Choroid plexus epithelial cell (primary cell): ENCODE measurements around the gene ST6GALNAC2.

Source experiments
- DNase-seq: peaks from one replicate; pipeline ENCODE4 v3.0.0-alpha.2; 2010; ENCODE audit warnings: low read depth
- H3K4me3 ChIP-seq: 2 replicates; pipeline ENCODE4 v1.5.1; 2011; ENCODE audit warnings: low read depth, mild to moderate bottlenecking, control low read depth, low read length, moderate library complexity
- CTCF ChIP-seq: conservative IDR thresholded peaks from 2 replicates; pipeline ENCODE4 v1.5.1; 2011; ENCODE audit warnings: low read depth, mild to moderate bottlenecking, control low read depth, inconsistent platforms, low read length, moderate library complexity

The ST6GALNAC2 gene

GRCh38 chr17:76539631-76540271, 45.9 kb downstream of the ST6GALNAC2 start, which contains the start of gene PRCD:
TSS of gene PRCD (plus strand) at chr17:76540044. CDS start at chr17:76540142, 98 bp downstream.
- peak within 1 kb of the TSS; percentile 54 for H3K4me3 ChIP-seq
- TF ChIP-seq CTCF: no peak
- DNase-seq: no peak

- no peak overlapping the region for H3K4me3 ChIP-seq
- TF ChIP-seq CTCF: no peak
- no peak for DNase-seq
These were observed 46.6 kb downstream of the ST6GALNAC2 start for GRCh38 chr17:76538941-76539570.

GRCh38 chr17:76538281-76538931, 47.3 kb downstream of the ST6GALNAC2 start:
- no peak for TF ChIP-seq CTCF
- no peak for DNase-seq
- peak overlapping the region; percentile 62 for H3K4me3 ChIP-seq

- DNase-seq: peak; percentile 61
- TF ChIP-seq CTCF: no peak
- peak within 1 kb of the TSS; percentile 62 for H3K4me3 ChIP-seq
These were observed 47.9 kb downstream of the ST6GALNAC2 start, which contains the start of gene CYGB for GRCh38 chr17:76537578-76538280. TSS of gene CYGB (minus strand) at chr17:76537709. CDS start at chr17:76537542, 167 bp downstream.

- no peak for DNase-seq
- peak overlapping the region; percentile 62 for H3K4me3 ChIP-seq
- no peak for TF ChIP-seq CTCF
These were observed 48.4 kb downstream of the ST6GALNAC2 start for GRCh38 chr17:76537288-76537577.

- H3K4me3 ChIP-seq: peak overlapping the region; percentile 62
These were observed 49.0 kb downstream of the ST6GALNAC2 start for GRCh38 chr17:76536511-76537287.

More at GRCh38 chr17:76536511-76537287, 49.0 kb downstream of the ST6GALNAC2 start:
- no peak for TF ChIP-seq CTCF
- no peak for DNase-seq
